ENCODE measurements around the gene CAMTA1.

DNA sequence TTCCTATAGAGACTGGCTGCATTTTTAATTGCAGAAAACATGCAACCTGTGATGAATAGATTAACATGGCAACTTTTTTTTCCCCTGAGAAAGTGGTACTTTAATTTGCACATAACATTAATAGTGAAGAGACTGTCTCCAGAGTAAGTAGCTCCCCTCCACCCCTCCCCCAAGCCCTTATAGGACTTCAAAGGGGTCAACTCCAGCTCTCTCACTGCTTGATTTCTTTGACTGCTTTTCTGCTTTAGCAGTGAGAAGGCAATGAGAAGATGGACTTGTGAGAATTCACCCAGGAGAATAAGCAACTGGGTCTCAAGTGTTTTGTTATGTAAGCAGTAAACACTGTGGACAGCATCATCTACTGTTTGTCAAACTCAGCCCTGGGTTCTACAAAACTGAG lies 355.0 kb downstream of the CAMTA1 start:
- TF ChIP-seq ZNF48 (tag by site-specific recombination; IDR thresholded peaks at IDR 0.05) (no peak), KLF9 (tag by site-specific recombination; IDR thresholded peaks at IDR 0.05; ENCODE audit: low read depth) (no peak), CTCF (tag by site-specific recombination; IDR thresholded peaks at IDR 0.05) (no peak), PATZ1 (tag by site-specific recombination; IDR thresholded peaks at IDR 0.05) (no peak), ZBTB49 (tag by site-specific recombination; IDR thresholded peaks at IDR 0.05; ENCODE audit: low read depth) (no peak)
- TF ChIP-seq, protein P1, sequence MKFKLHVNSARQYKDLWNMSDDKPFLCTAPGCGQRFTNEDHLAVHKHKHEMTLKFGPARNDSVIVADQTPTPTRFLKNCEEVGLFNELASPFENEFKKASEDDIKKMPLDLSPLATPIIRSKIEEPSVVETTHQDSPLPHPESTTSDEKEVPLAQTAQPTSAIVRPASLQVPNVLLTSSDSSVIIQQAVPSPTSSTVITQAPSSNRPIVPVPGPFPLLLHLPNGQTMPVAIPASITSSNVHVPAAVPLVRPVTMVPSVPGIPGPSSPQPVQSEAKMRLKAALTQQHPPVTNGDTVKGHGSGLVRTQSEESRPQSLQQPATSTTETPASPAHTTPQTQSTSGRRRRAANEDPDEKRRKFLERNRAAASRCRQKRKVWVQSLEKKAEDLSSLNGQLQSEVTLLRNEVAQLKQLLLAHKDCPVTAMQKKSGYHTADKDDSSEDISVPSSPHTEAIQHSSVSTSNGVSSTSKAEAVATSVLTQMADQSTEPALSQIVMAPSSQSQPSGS (tag by site-specific recombination; IDR thresholded peaks at IDR 0.05; ENCODE audit: low read depth) = no peak

Measured in HEK293 (cell line).